ENCODE results near the gene TOLLIP. TPM values are rescaled to one million over a fixed set of nuclear protein-coding genes. Genes with fewer than 3 reads are reported as not detected.
"Not testable (repeated sequence)": the region's sequence is repeated elsewhere in the genome, so short reads cannot be mapped to it uniquely, and the experiment has no call there.

Gene TOLLIP
- polyA plus RNA-seq (ENCODE audit: insufficient read length in 10 of 10) = 10 to 100 TPM; 21.0 to 30.5 (median 23.6) TPM
- long read RNA-seq, donor 1, transcript TOLLIP-202 (6 exons, 3,617 nt) = major isoform, 9 of 11 reads
- long read RNA-seq, donor 1, partial matches to known transcripts = 0 of 11 reads
- long read RNA-seq, donor 1, other reads (novel, unspliced or antisense) = 0 of 11 reads
- long read RNA-seq, donor 2, transcript TOLLIP-202 (6 exons, 3,617 nt) = major isoform, 14 of 16 reads
- long read RNA-seq, donor 2, partial matches to known transcripts = 0 of 16 reads
- long read RNA-seq, donor 2, other reads (novel, unspliced or antisense) = 0 of 16 reads
- long read RNA-seq, donor 3 = 0 reads
- long read RNA-seq, donor 4, transcript TOLLIP-202 (6 exons, 3,617 nt) = major isoform, 5 of 6 reads
- long read RNA-seq, donor 4, partial matches to known transcripts = 0 of 6 reads
- long read RNA-seq, donor 4, other reads (novel, unspliced or antisense) = 0 of 6 reads
- long read RNA-seq, donor 5, transcript TOLLIP-202 (6 exons, 3,617 nt) = major isoform, 13 of 15 reads
- long read RNA-seq, donor 5, partial matches to known transcripts = 0 of 15 reads
- long read RNA-seq, donor 5, other reads (novel, unspliced or antisense) = 0 of 15 reads
- long read RNA-seq, donor 6, transcript TOLLIP-202 (6 exons, 3,617 nt) = major isoform, 15 of 16 reads
- long read RNA-seq, donor 6, partial matches to known transcripts = 0 of 16 reads
- long read RNA-seq, donor 6, other reads (novel, unspliced or antisense) = 0 of 16 reads
- long read RNA-seq, donor 7, transcript TOLLIP-202 (6 exons, 3,617 nt) = major isoform, 8 of 9 reads
- long read RNA-seq, donor 7, partial matches to known transcripts = 0 of 9 reads
- long read RNA-seq, donor 7, other reads (novel, unspliced or antisense) = 0 of 9 reads
- long read RNA-seq, donor 8, partial matches to known transcripts = 0 of 4 reads
- long read RNA-seq, donor 8, other reads (novel, unspliced or antisense) = 0 of 4 reads
- long read RNA-seq, donor 9, partial matches to known transcripts = 0 of 3 reads
- long read RNA-seq, donor 9, other reads (novel, unspliced or antisense) = 0 of 3 reads

DNA sequence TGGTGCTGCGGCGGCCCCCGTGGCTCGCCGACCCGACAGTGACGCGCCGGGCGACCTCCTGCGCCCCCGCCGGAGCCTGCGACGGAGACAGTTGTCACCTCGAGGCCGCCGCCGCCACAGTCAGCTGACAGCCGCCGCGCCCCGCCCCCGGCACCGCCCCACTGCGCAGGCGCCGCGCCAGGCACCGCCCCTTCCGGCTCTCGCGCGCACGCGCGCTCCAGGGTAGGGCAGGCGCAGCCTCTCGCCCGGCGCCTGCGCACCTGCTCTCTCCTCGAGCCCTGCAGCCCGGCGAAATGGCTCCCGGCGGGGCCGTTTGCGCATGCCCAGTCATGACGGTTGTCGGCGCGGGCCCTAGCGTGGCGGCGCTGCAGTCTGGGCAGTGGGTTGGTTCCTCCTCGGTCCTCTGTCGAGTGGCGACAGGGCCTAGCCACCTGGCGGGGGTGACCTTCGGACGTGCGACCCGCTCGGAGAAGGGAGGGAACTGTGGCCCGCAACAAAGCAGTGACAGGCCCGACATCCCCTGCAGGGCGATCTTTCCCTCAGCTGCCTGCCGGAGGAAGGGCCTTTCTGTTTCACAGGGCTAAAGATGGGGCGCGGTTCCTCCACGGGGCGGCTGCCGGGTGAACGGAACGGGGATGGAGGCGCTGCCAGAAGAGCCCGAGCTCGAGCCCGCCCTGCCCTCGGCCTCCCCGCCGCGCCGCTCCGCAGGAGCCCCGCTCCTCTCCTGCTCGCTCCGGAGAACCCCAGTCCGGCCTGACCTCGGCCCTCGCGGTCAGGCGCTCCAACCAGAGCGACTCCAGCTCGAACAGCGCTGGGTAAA is at the start of gene TOLLIP:
TSS of gene TOLLIP (minus strand) at position 135 of the 820 bp plus-strand sequence. CDS start at position 1, 134 bp downstream.
- peak; percentile 95 to 98 (median 97) for DNase-seq

DNA sequence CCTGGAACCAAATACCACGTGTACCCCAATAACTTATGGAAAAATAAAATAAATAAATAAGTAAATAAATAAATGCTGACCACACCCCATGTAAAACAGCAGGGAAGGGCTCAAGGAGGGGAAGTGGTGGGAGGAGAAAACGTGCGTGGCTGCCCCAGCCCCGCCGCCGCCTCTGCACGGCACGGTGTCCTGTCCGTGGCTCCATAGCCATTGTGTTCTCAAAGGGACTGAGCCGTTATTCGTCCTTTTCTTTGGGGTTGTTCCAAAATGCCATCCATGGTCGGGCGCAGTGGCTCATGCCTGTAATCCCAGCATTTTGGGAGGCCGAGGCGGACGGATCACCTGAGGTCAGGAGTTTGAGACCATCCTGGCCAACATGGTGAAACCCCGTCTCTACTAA is 49.5 kb upstream of the TOLLIP start:
- not testable (repeated sequence) for DNase-seq

DNA sequence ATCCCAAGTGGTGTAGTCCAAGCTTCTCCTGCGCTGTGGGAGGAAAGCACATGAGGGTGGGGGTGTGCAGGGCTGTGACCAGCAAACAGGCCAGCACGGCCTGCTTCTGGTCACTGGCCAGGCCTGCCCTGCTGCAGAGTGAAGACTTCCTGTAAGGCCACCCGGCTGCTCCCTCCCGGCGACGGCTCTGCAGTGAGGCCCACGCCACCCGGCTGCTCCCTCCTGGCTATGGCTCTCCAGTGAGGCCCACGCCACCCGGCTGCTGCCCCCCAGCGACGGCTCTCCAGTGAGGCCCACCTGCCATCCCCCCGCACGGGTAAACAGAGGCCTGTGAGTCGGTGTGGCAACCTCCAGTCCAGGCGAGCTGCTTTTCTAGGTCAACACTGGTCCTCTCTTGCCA is 48.9 kb upstream of the TOLLIP start:
- DNase-seq = peak in 2 of 3 donors; percentile 46 to 57

DNA sequence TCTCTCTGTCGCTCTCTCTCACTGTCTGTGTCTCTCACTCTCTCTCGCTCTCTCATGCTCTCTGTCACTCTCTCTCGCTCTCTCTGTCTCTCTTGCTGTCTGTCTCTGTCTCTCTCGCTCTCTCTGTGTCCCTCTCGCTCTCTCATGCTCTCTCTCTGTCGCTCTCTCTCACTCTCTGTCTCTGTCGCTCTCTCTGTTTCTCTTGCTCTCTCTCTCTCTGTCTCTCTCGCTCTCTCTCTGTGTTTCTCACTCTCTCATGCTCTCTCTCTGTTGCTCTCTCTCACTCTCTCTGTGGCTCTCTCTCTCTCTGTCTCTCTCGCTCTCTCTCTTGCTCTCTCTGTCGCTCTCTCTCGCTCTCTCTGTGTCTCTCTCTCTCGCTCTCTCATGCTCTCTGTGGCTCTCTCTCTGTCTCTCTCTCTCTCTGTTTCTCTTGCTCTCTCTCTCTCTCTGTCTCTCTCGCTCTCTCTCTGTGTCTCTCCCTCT is 47.1 kb upstream of the TOLLIP start:
- DNase-seq = no peak

DNA sequence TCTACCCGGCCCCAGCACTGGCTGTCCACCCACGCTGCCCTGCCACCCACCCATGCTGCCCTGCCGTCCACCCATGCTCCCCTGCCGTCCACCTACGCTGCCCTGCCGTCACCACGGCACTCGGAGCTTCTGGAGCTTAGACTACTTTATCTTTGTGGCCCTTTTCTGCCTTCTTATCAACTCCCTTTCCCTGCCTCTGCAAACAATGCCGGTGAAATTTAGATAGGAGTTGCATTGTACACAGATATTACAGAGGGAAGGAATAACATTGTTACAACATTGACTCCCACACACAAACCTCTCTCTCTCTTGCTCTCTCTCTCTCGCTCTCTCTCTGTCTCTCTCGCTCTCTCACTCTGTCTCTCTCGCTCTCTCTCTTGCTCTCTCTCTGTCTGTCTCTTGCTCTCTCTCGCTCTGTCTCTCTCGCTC is 46.6 kb upstream of the TOLLIP start:
- no peak for DNase-seq

DNA sequence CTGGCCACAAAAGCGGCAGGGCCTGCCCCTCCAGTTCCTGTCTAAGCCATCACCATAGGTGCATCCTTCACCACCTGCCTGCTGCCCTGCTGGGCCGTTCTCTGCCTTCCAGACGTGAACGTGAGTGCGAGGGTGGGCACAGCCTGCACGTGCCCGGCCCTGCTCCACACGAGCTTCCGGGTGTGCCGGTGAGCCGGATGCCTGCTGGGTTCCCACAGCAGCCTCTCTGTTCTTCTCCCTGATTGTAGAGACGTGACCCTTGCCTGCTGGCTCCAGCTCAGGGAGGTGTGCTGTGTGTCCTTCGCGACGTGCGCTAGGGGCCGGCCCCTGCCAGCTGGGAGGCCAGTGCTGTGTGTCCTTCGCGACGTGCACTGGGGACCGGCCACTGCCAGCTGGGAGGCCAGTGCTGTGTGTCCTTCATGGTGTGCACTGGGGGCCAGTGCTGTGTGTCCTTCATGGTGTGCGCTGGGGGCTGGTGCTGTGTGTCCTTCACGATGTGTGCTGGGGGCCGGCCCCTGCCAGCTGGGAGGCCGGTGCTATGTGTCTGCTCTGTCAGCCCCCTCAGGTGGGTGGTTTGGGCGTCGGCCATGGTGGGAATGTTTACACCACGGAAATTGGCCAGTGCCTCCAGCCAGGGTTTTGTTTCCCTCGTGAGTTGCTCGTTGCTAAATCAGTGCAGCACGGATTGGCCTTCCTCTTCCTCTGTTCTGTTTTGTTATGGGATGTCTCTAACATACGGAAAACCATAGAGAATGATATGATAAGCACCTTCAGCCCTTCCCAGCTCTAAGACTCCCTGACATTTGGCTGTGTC is 44.9 kb upstream of the TOLLIP start:
- no peak for DNase-seq

DNA sequence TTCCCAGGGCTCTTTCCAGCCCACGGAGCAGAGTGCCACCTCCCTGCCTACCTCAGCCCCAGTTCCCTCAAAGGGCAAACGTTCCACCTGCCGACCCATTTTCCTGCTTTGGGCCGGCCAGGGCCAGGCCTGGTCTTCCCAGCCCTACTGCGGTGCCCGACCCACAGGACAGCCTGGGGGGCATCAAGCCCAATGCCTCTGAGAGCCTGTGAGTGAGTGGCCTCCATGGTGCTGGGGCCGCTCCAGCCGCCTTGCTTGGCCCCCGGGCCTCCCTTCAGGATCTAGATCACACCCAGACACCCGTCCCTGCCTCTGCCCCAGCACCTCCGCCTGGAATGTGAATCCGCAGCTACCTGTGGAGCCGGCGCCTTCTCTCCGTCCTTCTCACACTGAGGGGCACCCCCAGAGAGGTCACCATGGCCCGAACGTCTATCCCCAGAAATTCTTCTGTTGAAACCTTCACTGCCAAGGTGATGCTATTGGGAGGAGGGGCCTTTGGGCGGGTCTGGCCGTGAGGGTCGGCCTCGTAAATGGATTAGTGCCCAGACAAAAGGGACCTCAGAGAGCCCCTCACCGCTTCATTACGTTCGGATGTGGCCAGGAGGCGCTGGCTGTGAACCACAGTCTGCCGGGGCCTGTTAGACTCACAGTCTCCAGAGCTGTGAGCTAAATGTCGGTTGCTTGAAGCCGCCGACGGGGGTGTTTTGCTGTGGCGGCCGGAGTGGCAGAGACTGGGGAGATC is 44.1 kb upstream of the TOLLIP start:
- no peak for DNase-seq

DNA sequence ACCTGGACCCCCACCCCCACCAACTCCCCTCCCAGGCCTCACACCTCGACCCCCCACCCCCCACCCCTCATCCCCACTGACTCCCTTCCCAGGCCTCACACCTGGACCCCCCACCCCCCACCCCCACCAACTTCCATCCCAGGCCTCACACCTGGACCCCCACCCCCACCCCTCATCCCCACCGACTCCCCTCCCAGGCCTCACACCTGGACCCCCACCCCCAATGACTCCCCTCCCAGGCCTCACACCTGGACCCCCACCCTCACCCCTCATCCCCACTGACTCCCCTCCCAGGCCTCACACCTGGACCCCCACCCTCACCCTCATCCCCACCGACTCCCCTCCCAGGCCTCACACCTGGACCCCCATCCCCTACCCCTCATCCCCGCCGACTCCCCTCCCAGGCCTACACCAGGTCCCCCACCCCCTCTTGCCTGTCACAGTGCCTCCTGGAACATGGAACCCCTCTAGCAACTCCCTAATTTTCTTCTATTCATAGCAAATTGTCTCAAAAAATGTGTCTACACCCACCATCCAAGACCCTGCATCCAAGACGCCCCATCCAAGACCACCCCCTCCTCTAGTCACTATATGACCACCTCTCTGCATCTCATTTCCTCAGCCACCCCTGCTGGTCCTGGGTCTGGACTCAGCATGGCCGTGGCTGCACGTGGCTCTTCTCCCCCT is 43.4 kb upstream of the TOLLIP start:
- DNase-seq = no peak

DNA sequence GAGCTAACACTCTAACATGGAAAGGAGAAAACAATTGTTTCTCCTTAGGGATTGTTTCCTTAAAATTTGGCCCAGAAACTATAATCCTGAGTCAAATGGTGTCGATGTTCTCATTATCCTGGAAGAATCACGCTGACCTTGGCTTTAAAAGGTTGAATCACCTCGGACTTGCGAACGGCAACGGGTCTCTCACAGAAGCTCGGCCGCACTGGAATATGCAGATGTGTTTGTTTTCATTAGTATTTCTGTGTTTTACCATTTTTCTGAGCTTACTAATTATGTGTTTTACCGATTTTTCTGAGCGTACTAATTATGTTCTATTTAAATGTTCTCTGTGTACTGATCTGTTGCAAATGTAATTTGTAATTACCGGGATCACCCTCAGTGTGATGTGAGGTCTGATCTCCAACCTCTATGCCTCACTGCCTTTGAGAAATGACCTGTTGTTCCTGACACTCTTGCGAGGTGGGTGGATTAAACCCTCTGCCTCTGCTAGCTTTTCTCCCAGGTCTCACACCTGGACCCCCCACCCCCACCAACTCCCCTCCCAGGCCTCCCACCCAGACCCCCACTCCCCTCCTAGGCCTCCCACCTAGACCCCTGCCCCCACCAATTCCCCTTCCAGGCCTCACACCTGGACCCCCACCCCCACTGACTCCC is 42.0 kb upstream of the TOLLIP start:
- no peak for DNase-seq

DNA sequence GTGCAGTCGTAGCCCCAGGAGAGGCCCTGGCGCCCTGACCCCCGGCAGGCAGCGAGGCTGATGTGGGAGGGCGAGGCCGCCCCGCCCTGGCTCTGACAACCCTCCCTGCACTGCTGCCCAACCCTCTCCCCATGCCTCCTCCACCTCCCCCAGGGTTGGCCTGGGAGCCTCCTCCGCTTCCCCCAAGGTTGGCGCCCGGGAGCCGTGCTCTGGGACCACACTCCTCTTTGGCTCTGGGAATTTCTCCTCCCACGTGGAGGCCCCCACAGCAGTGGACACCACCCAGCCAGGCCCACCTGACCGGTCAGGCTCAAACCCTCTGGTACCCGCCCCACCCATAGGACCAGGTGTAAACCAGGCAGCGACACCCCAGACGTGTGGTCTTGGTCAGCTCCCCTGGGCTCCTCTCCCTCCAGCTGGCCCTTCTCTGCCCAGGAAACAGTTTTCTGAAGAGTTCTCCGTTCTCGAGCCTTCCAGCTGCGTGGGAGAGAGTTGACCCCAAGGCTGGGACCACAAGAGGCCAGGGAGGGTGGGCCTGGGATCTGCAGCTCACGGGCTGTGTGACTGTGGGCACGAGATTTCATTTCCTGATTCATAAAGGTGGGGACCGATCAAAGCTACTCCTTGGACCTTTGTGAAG is 40.8 kb upstream of the TOLLIP start:
- DNase-seq = no peak

DNA sequence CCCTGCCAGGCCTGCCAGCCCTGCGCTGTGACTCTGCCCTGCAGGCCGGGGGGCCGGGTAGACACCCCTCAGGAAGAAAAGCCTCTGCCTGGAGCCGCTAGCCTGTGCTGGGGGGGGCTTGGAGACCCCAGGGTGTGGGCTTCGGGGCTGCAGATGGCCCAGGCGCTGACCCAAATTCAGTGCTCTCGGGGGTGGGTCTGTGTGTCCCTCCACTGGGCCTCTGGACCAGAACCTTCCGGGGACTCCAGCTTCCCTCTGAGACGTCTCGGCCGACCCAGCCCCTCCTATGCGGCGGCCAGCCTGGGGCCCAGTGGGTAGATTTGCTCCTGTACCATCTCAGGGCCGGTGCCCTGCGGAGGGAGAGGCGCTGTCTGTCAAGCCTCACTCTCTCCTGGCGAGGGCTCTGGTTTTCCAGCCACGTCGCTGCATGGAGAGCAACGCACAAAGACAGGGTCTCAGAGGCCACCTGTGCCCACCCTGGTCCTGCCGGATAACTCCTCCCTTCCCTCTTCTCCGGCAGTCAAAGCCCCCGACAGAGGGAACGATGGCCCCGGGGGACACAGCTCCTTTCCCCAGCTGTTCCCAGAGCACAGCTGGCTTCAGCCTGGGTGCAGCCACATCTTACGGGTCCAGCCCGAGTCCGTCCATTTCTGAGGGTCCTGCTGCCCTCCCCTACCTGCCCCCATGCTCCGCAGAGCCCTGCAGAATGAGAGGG is 40.1 kb upstream of the TOLLIP start:
- no peak for DNase-seq

DNA sequence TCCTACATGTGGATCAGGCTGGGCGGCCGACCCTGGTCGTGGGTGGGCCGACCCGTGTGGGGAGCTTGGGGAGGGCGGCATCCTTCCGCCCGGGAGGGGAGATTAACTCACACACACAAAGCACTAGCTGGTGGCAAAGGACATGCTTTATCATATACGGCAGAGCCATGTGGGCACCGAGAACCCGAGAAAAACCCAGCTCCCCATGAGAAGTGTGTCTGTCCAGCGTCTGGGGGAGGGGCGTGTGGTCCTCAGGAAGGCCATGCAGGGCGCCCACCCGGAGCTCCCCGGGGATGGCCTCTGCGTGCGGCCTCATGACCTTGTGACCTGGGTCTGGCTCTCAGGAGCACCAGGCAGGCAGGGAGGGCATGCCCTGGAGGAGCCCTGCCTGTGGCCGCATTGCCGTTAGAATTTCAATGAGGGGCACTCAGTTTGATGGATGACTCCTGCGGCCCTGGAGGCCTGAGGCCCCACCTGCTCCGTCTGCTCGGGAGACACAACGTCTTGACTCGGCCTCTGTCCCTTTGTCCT is 39.4 kb upstream of the TOLLIP start:
- no peak for DNase-seq

DNA sequence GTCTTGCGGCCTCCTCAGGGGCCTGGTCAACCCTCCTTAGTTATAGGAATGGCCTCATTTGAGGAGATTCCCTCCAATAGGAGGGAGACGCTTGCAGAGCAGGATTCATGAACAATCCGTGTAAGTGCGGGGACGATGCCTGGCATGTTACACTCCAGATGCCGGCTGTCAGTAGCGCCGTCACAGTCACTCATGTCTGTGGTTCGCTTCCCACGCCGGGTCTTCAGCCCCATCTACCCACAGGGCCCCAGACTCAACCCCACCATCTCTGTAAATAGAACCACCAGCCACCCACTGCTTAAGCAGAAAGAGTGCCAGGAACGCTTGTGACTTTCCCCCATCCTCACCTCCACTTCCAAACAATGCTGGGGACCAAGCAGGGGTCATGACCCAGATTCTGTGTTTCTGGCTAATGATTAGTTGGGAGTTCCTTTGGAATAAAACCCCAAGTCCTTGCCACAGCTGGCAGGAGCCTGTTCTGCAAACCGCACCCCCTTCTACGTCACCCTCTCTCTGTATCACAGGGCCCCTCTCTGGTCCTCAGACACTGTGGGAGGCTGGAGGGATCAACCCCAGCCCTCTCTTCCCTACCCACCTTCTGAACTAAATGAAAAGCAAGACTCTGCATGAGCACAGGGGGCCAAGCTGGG is 38.8 kb upstream of the TOLLIP start:
- no peak for DNase-seq

DNA sequence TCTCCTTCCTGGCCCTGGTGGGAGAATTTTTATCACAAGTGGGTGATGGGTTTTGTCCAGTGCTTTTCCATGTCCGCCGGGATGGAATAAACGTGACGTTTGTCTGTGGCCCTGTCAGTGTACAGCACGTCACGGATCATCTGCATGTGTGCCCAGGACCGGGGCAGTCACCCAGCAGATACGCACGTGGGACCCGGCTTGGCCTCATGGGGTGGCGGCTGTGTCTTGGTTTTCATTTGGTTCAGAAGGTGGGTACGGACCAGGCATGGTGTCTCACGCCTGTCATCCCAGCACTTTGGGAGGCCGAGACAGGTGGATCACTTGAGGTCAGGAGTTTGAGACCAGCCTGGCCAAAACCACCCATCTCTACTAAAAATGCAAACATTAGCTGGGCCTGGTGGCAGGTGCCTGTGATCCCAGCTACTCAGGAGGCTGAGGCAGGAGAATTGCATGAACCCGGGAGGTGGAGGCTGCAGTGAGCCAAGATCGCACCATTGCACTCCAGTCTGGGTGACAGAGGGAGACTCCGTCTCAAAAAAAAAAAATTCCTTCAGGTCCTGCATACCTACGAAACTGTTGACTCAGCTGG is 38.1 kb upstream of the TOLLIP start:
- DNase-seq = not testable (repeated sequence)

DNA sequence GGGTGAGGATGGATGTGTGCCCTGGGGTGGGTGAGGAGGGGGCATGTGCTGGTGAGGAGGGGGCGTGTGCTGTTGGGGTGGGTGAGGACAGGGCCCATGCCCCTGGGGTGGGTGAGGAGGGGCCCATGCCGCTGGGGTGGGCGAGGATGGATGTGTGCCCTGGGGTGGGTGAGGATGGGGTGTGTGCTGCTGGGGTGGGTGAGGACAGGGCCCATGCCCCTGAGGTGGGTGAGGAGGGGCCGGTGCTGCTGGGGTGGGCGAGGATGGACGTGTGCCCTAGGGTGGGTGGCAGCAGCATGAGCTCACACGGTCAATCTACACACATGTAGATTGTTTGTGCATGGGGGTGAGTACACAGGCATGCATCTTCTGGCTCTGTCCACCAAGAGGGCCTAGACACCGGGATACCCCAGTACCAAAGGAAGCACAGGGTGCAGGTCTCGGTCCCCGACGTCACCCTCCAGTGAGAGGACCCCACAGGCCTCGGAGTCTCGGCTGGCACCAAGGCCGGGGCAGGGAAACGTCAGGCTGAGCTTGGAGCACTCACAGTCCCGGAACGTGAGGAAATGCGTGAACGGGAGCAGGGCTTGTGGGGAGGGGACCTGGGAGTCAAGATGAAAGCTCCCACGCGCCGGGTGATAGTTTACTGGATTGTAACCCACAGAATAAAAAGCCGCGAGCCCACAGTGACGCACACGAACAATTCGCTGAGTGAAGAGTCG is 37.4 kb upstream of the TOLLIP start:
- no peak for DNase-seq
